Left lung (tissue), 10 donors: ENCODE measurements around the gene NOTCH4. TPM values are rescaled to one million over a fixed set of nuclear protein-coding genes. Genes with fewer than 3 reads are reported as not detected.
A peak's percentile ranks its signal among the peaks of the same experiment; 100 is the strongest.
"Not testable (repeated sequence)": the region's sequence is repeated elsewhere in the genome, so short reads cannot be mapped to it uniquely, and the experiment has no call there.

Source experiments
- ATAC-seq: fragments of 200-7000 bp; cut with Tn5 transposase; one replicate; pipeline ENCODE4 v1.9.1; 2020; ENCODE audit warnings: moderate library complexity
- DNase-seq, 4 donors: peaks; one replicate each; pipeline ENCODE4 v3.0.0-alpha.2; 2013 to 2020
- H3K27ac ChIP-seq, 2 donors: fragments of 200-600 bp; sonication (generic) in 1 of 2; one replicate each; pipeline versions ENCODE4 v1.5.0 to v1.8.0; 2020 to 2021
- H3K27me3 ChIP-seq, 2 donors: fragments of 200-600 bp; sonication (generic) in 1 of 2; one replicate each; pipeline versions ENCODE4 v1.5.0 to v1.8.0; 2020 to 2021
- H3K36me3 ChIP-seq, 2 donors: fragments of 200-600 bp; sonication (generic) in 1 of 2; one replicate each; pipeline versions ENCODE4 v1.5.0 to v1.8.0; 2020 to 2021
- H3K4me1 ChIP-seq, 2 donors: fragments of 200-600 bp; one replicate each; pipeline ENCODE4 v1.8.0; 2021
- H3K4me3 ChIP-seq, 2 donors: fragments of 200-600 bp; sonication (generic) in 1 of 2; one replicate each; pipeline versions ENCODE4 v1.5.0 to v1.8.0; 2020 to 2021; ENCODE audit warnings: mild to moderate bottlenecking in 1 of 2
- H3K9me3 ChIP-seq, 2 donors: fragments of 200-600 bp; sonication (generic) in 1 of 2; one replicate each; pipeline versions ENCODE4 v1.5.0 to v1.8.0; 2020 to 2021
- CTCF ChIP-seq, 2 donors: fragments of 200-600 bp; sonication (generic) in 1 of 2; IDR thresholded peaks; one replicate each; pipeline versions ENCODE4 v1.5.0 to v1.8.0; 2021; ENCODE audit warnings: antibody characterized with exemption in 2 of 2
- intact Hi-C, 2 donors: fragments of 100-400 bp; cut with DNase I; formaldehyde crosslinking; loops; one replicate each; pipeline versions ENCODE4 v1.11.2 to v1.14.2; 2022
- polyA plus RNA-seq, 6 donors: library from polyadenylated mRNA; unstranded; fragments of 120-200 nt; gene quantifications; one replicate each; pipeline ENCODE4 v1.2.1, GENCODE V29; 2013; ENCODE audit not compliant: insufficient read length in 6 of 6
- total RNA-seq, 2 donors: library from RNA; stranded (reverse); fragmentation: NEBNext Ultra II Directional; extraction: Animal tissue kit (Norgen Biotek cat#: 25700); gene quantifications; one replicate each; pipeline ENCODE4 v1.2.1, GENCODE V29; 2021
- donor health status: DM: no; HTN: yes; CAD: no.
- donor health status: DM: no; HTN: no; CAD: no.

Gene NOTCH4
- total and polyA plus RNA-seq, 8 donors, result 37.0 to 58.4 (median 50.7) TPM

- H3K9me3 ChIP-seq, result no peaks in the 10 kb centered on the region
- no peak for DNase-seq
- TF ChIP-seq CTCF (IDR thresholded peaks at IDR 0.05), result no peak
- no peaks in the 10 kb centered on the region for H3K36me3 ChIP-seq
- peaks cover 0 to 10% of the 10 kb centered on the region in 2 donors for H3K4me1 ChIP-seq
- no peak overlapping the region for H3K27ac ChIP-seq
- H3K4me3 ChIP-seq, result no peak overlapping the region
- intact Hi-C loops, result loop anchor here in 1 of 2 donors (10.0 kb wide), 1 partner anchor 167 kb away; no protein-coding TSS in a partner anchor
- no peaks in the 10 kb centered on the region for H3K27me3 ChIP-seq
- ATAC-seq, result no peak
Measured at GRCh38 chr6:32247401-32247800, 23.5 kb upstream of the NOTCH4 start.

GRCh38 chr6:32244946-32245398 is 21.1 kb upstream of the NOTCH4 start:
- H3K4me1 ChIP-seq, result peaks cover 0 to 10% of the 10 kb centered on the region in 2 donors
- DNase-seq (peak; percentile 66 to 90 (median 80)), ATAC-seq (peak; percentile 97)
- H3K36me3 ChIP-seq, result no peaks in the 10 kb centered on the region
- H3K4me3 ChIP-seq, result no peak overlapping the region
- no peaks in the 10 kb centered on the region for H3K9me3 ChIP-seq
- H3K27ac ChIP-seq, result peak overlapping the region; percentile 27 to 64
- TF ChIP-seq CTCF (IDR thresholded peaks at IDR 0.05), result peak; percentile 93
- H3K27me3 ChIP-seq, result no peaks in the 10 kb centered on the region
- intact Hi-C loops, result loop anchor here in 1 of 2 donors (5.0 to 10.0 kb wide), 2 partner anchors 128 to 170 kb away; no protein-coding TSS in a partner anchor

- ATAC-seq (peak; percentile 53), DNase-seq (no peak)
- intact Hi-C loops, result loop anchor here in 1 of 2 donors (5.0 to 10.0 kb wide), 2 partner anchors 127 to 171 kb away; no protein-coding TSS in a partner anchor
- no peak overlapping the region for H3K4me3 ChIP-seq
- H3K4me1 ChIP-seq, result peaks cover 0 to 10% of the 10 kb centered on the region in 2 donors
- no peaks in the 10 kb centered on the region for H3K36me3 ChIP-seq
- H3K27ac ChIP-seq, result peak overlapping the region; percentile 27 to 64
- TF ChIP-seq CTCF (IDR thresholded peaks at IDR 0.05), result no peak
- no peaks in the 10 kb centered on the region for H3K27me3 ChIP-seq
- H3K9me3 ChIP-seq, result no peaks in the 10 kb centered on the region
Measured at GRCh38 chr6:32244270-32244669, 20.4 kb upstream of the NOTCH4 start.

GRCh38 chr6:32242318-32242813 is 18.5 kb upstream of the NOTCH4 start:
- H3K4me1 ChIP-seq, H3K36me3 ChIP-seq, ATAC-seq, H3K27ac ChIP-seq, DNase-seq, H3K27me3 ChIP-seq, H3K4me3 ChIP-seq, H3K9me3 ChIP-seq: not testable (repeated sequence)
- intact Hi-C loops, result loop anchor here in 1 of 2 donors (5.0 to 10.0 kb wide), 2 partner anchors 125 to 172 kb away; no protein-coding TSS in a partner anchor

- intact Hi-C loops, result loop anchor here in 1 of 2 donors (5.0 to 10.0 kb wide), 2 partner anchors 123 to 174 kb away; no protein-coding TSS in a partner anchor
- H3K9me3 ChIP-seq, result no peaks in the 10 kb centered on the region
- no peak overlapping the region for H3K4me3 ChIP-seq
- DNase-seq (no peak), ATAC-seq (no peak)
- no peak overlapping the region for H3K27ac ChIP-seq
- H3K4me1 ChIP-seq, result peaks cover 0 to 10% of the 10 kb centered on the region in 2 donors
- H3K36me3 ChIP-seq, result no peaks in the 10 kb centered on the region
- no peak for TF ChIP-seq CTCF (IDR thresholded peaks at IDR 0.05)
- H3K27me3 ChIP-seq, result no peaks in the 10 kb centered on the region
Measured at GRCh38 chr6:32240686-32241085, 16.8 kb upstream of the NOTCH4 start.
